Suprapubic skin (tissue), 4 donors: Measurements from ENCODE around the gene SERAC1. TPM values are rescaled to one million over a fixed set of nuclear protein-coding genes. Genes with fewer than 3 reads are reported as not detected.

Experiments used
- DNase-seq, 2 donors: peaks; one replicate each; pipeline ENCODE4 v3.0.0-alpha.2; 2019; ENCODE audit warnings: low spot score in 2 of 2
- H3K27ac ChIP-seq: fragments of 200-600 bp; sonication (generic); one replicate; pipeline ENCODE4 v1.5.1; 2019
- H3K27me3 ChIP-seq: fragments of 200-600 bp; sonication (generic); one replicate; pipeline ENCODE4 v1.5.1; 2019
- H3K36me3 ChIP-seq: fragments of 200-600 bp; sonication (generic); one replicate; pipeline ENCODE4 v1.5.1; 2019
- H3K4me1 ChIP-seq: fragments of 200-600 bp; sonication (generic); one replicate; pipeline ENCODE4 v1.5.1; 2019
- H3K4me3 ChIP-seq: fragments of 200-600 bp; sonication (generic); one replicate; pipeline ENCODE4 v1.5.1; 2019; ENCODE audit warnings: mild to moderate bottlenecking
- H3K9me3 ChIP-seq: fragments of 200-600 bp; sonication (generic); one replicate; pipeline ENCODE4 v1.5.1; 2019
- EP300 ChIP-seq: sonication (generic); formaldehyde crosslinking; IDR thresholded peaks from one replicate; pipeline ENCODE4 v1.6.1; 2017; ENCODE audit warnings: antibody characterized with exemption
- POLR2A ChIP-seq, 2 donors: fragments of 450-650 bp; IDR thresholded peaks; one replicate each; pipeline ENCODE4 v1.6.1; 2017; ENCODE audit warnings: antibody characterized with exemption in 2 of 2, mild to moderate bottlenecking in 2 of 2, moderate library complexity in 2 of 2
- POLR2AphosphoS5 ChIP-seq, 3 donors: sonication (generic); formaldehyde crosslinking; IDR thresholded peaks; one replicate each; pipeline ENCODE4 v1.6.1; 2017; ENCODE audit warnings: antibody characterized with exemption in 3 of 3
- WGBS: methylation state at CpG from one replicate; pipeline ENCODE4 v1.1.5; 2018; 5-methylcytosine and 5-hydroxymethylcytosine counted together
- total RNA-seq, 4 donors: library from RNA; depleted of rRNA; stranded (reverse); fragments of >200 nt; gene quantifications; one replicate each; pipeline ENCODE4 v1.1.0, GENCODE V29; 2016
- TF ChIP-seq, protein P1 (sequence below), 2 donors: fragments of 200-600 bp in 1 of 2; fragments of 450-650 bp in 1 of 2; sonication (generic) in 1 of 2; IDR thresholded peaks; one replicate each; pipeline ENCODE4 v1.5.1; 2016 to 2019; ENCODE audit warnings: antibody characterized with exemption in 2 of 2, mild to moderate bottlenecking in 1 of 2, moderate library complexity in 1 of 2

The SERAC1 gene
- total RNA-seq, 4 donors from 2014 or later = 7.8 to 11.0 (median 8.7) TPM

DNA sequence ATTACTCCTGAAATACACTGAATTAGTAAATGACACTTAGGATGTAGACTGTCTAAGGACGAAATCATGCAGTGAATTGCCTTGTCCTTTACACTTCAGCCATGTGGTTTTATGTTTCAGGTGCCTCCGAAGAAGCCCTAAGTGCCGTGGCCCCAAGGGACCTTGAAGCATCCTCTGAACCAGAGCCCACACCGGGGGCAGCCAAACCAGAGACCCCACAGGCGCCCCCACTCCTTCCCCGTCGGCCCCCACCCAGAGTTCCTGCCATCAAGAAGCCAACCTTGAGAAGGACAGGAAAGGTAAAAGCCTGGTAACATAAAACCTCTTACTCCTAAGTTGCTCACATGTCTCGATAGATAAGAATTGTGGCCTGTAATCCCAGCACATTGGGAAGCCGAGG lies 75.3 kb downstream of the SERAC1 start:
- Histone ChIP-seq H3K27me3 (no peaks in the 10 kb centered on the region), H3K36me3 (peaks cover 48% of the 10 kb centered on the region), H3K27ac (no peak overlapping the region), H3K9me3 (no peaks in the 10 kb centered on the region), H3K4me3 (no peak overlapping the region), H3K4me1 (no peaks in the 10 kb centered on the region)
- WGBS = 87% methylated on average over 9 of the region's 9 CpGs
- DNase-seq = no peak
- TF ChIP-seq EP300 (no peak), POLR2AphosphoS5 (IDR thresholded peaks at IDR 0.05) (no peak), POLR2A (IDR thresholded peaks at IDR 0.05) (no peak)
- TF ChIP-seq, protein P1, sequence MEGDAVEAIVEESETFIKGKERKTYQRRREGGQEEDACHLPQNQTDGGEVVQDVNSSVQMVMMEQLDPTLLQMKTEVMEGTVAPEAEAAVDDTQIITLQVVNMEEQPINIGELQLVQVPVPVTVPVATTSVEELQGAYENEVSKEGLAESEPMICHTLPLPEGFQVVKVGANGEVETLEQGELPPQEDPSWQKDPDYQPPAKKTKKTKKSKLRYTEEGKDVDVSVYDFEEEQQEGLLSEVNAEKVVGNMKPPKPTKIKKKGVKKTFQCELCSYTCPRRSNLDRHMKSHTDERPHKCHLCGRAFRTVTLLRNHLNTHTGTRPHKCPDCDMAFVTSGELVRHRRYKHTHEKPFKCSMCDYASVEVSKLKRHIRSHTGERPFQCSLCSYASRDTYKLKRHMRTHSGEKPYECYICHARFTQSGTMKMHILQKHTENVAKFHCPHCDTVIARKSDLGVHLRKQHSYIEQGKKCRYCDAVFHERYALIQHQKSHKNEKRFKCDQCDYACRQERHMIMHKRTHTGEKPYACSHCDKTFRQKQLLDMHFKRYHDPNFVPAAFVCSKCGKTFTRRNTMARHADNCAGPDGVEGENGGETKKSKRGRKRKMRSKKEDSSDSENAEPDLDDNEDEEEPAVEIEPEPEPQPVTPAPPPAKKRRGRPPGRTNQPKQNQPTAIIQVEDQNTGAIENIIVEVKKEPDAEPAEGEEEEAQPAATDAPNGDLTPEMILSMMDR (IDR thresholded peaks at IDR 0.05) = no peak

DNA sequence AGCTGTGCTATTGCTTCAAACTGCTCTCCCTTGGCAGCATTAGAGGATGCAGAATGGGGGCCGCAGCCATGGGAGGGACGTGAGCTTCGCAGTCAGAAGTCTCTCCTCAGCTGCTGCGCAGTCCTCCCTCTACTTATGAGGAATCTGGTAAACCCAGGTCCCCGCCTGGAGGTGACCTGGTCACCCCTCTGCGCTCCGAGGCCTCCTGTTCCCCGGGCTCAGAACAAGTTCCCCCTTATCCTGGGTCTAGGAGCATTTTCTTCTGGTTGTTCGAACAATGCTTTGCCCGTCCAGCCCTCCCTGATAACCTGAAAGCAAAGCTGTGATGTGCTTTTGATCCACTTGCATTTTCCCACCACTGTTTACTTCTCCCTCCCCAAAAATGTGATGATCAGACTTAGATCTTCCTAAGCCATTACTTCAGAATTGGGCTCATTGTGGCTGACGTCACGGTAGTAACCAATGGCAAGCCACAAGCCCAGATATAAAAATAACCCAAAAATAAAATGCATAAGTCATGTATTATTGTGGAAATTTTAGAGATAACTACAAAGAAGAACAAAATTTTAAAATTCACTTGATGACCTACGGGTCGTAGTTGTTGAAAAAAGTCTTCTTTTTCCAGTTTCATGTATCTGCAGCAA lies 80.7 kb downstream of the SERAC1 start:
- no peaks in the 10 kb centered on the region for H3K9me3 ChIP-seq
- H3K36me3 ChIP-seq = peaks cover 62% of the 10 kb centered on the region
- H3K4me1 ChIP-seq = no peaks in the 10 kb centered on the region
- no peaks in the 10 kb centered on the region for H3K27me3 ChIP-seq
- TF ChIP-seq, protein P1 (IDR thresholded peaks at IDR 0.05) = no peak
- TF ChIP-seq POLR2AphosphoS5 (IDR thresholded peaks at IDR 0.05) (no peak), EP300 (no peak), POLR2A (IDR thresholded peaks at IDR 0.05) (no peak)
- 90% methylated on average over 13 of the region's 14 CpGs for WGBS
- no peak for DNase-seq
- no peak overlapping the region for H3K4me3 ChIP-seq
- no peak overlapping the region for H3K27ac ChIP-seq

DNA sequence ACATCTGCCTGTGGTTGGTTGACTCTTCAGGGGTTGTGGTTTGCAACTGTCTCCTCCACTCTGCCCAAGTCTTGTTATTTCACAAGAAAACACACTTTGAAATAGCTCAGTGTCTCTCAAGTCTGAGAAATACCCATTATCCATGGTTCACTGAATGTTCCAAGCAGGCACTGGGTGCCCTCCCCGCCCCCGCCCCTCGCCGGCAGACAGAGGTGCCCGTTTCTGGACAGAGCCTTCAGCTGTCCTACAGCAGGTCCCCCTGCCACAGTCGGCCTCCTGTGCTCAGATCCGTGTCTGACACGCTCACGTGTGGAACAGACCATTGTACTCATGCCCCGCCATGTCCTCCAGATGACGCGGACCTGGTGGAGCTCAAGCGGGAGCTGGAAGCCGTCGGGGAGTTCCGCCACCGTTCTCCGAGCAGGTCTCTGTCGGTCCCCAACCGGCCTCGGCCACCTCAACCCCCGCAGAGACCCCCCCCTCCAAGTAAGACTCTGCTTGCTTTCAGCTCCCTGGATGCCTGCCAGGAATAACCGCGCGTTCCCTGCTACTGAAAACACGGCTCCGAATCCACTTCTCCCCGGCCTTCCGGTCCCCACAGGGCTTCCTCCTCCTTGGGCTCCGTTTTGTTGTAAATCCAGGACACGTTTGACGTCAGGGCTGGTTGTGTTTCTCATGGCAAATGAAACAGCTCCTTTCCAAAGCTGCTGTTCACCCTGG lies 81.4 kb downstream of the SERAC1 start:
- Histone ChIP-seq H3K9me3 (no peaks in the 10 kb centered on the region), H3K27me3 (no peaks in the 10 kb centered on the region), H3K27ac (no peak overlapping the region), H3K36me3 (peaks cover 63% of the 10 kb centered on the region), H3K4me1 (no peaks in the 10 kb centered on the region), H3K4me3 (no peak overlapping the region)
- DNase-seq = no peak
- WGBS = 86% methylated on average over 16 of the region's 32 CpGs
- TF ChIP-seq, protein P1 (IDR thresholded peaks at IDR 0.05) = no peak
- TF ChIP-seq POLR2AphosphoS5 (IDR thresholded peaks at IDR 0.05) (no peak), EP300 (no peak), POLR2A (IDR thresholded peaks at IDR 0.05) (no peak)

DNA sequence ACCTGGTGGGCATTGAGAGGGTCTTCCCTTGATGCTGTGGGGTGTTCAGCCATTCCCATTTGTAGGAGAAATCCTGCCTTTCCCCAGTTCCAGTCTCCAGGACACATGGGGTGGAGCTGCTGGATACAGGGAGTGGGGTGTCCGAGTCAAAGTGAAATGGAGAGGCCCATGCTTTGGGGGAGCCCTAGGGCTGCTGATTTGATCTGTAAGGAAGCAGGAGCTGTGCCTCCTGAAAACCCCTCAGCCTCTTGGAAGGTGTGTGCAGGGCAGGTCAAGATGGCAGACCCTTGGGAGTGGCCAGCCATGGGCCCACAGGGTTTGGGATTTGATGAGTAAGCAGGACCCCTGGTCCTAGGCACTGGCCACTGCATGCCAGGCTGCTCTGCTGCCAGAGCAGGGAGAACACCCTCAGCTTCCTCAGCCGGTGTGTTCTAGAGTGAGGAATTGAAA lies 82.0 kb downstream of the SERAC1 start:
- Histone ChIP-seq H3K36me3 (peaks cover 69% of the 10 kb centered on the region), H3K27ac (no peak overlapping the region), H3K9me3 (no peaks in the 10 kb centered on the region), H3K4me1 (no peaks in the 10 kb centered on the region), H3K4me3 (no peak overlapping the region), H3K27me3 (no peaks in the 10 kb centered on the region)
- TF ChIP-seq, protein P1 (IDR thresholded peaks at IDR 0.05) = no peak
- TF ChIP-seq POLR2A (IDR thresholded peaks at IDR 0.05) = no peak
- TF ChIP-seq POLR2AphosphoS5 (IDR thresholded peaks at IDR 0.05) = no peak
- TF ChIP-seq EP300 = no peak
- 63% methylated on average over 2 of the region's 2 CpGs for WGBS
- DNase-seq = no peak

DNA sequence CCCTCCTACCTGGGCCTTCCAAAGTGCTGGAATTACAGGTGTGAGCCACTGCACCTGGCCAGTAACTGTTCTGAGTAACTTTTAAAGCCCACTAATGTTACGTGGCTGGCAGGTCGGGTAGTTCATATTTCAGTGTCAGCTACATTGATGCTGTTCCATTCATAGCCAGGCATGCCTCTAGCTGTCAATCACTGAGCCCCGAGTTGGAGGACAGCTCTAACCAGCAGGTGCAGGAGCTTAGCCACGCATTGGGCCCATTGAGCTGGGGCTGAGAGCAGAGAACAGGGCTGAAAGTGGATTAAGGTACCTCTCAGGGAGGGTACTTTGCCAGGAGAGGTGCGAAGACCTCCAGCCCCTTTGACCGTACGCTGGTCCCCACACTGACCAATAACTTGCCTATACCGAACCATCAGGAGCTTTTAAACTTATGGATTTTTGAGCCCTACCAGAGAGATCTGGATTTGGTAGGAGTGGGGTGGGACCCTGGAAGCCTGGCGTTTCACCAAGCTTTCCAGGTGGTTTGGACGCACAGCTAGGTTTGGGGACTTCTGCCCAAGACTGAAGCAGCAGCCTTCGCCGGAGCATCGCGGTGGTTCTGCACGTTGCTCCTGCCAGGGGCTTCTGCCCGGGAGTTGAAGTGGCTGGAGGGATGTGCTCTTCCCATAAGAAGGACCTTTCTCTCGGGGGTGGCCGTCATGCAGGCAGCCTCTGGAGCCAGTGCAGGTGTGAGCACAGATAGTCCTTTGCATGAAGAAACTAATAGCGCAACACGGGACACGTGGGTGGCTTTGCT lies 82.6 kb downstream of the SERAC1 start:
- Histone ChIP-seq H3K27me3 (no peaks in the 10 kb centered on the region), H3K4me1 (no peaks in the 10 kb centered on the region), H3K36me3 (peaks cover 74% of the 10 kb centered on the region), H3K27ac (no peak overlapping the region), H3K9me3 (no peaks in the 10 kb centered on the region), H3K4me3 (no peak overlapping the region)
- WGBS = 81% methylated on average over 14 of the region's 21 CpGs
- no peak for DNase-seq
- TF ChIP-seq EP300 (no peak), POLR2A (IDR thresholded peaks at IDR 0.05) (no peak), POLR2AphosphoS5 (IDR thresholded peaks at IDR 0.05) (no peak)
- TF ChIP-seq, protein P1 (IDR thresholded peaks at IDR 0.05) = no peak
